PC-9 (cell line): Measurements from ENCODE around the gene PAQR3. TPM values are rescaled to one million over a fixed set of nuclear protein-coding genes. Genes with fewer than 3 reads are reported as not detected.

Source experiments
- BruUV-seq: library from RNA; stranded (reverse); fragments of 400-500 nt; replicated peaks from 2 replicates; lab custom pipeline; 2021; lab: Mats Ljungman, UMichigan
- CTCF ChIA-PET: fragments of 300-600 bp; sonication (Branson Sonifier 250); formaldehyde crosslinking; loops from one replicate; lab custom pipeline; 2022; ENCODE audit warnings: antibody characterized with exemption; lab: Charles Lee
- POLR2A ChIA-PET: fragments of 300-600 bp; sonication (Branson Sonifier 250); formaldehyde crosslinking; loops from one replicate; lab custom pipeline; 2022; ENCODE audit warnings: antibody characterized with exemption; ENCODE audit not compliant: unreplicated experiment; lab: Charles Lee
- DNase-seq, 2 experiments: peaks; one replicate each; pipeline versions ENCODE4 v3.0.0 to v3.0.0-alpha.2; 2015 to 2022; ENCODE audit warnings: mixed read lengths in 1 of 2
- H2AFZ ChIP-seq: fragments of 200-600 bp; sonication (generic); 2 replicates; pipeline ENCODE4 v1.8.1; 2017; ENCODE audit warnings: antibody characterized with exemption
- H3F3A ChIP-seq: fragments of 200-600 bp; sonication (generic); 2 replicates; pipeline ENCODE4 v1.8.1; 2017; ENCODE audit warnings: antibody characterized with exemption, mild to moderate bottlenecking, low read depth; ENCODE audit not compliant: insufficient read depth
- H3K27ac ChIP-seq: fragments of 200-600 bp; sonication (generic); 2 replicates; pipeline ENCODE4 v1.6.1; 2016; ENCODE audit warnings: mixed run types
- H3K27me3 ChIP-seq: fragments of 200-600 bp; sonication (generic); 2 replicates; pipeline ENCODE4 v1.6.1; 2016; ENCODE audit warnings: low read depth, mixed run types; ENCODE audit not compliant: insufficient read depth
- H3K36me3 ChIP-seq: fragments of 200-600 bp; sonication (generic); 2 replicates; pipeline ENCODE4 v1.6.1; 2016; ENCODE audit warnings: low read depth, mixed run types
- H3K4me1 ChIP-seq: fragments of 200-600 bp; sonication (generic); replicated peaks from 2 replicates; pipeline ENCODE4 v1.6.1; 2016; ENCODE audit warnings: mixed run types; ENCODE audit not compliant: insufficient read depth
- H3K4me2 ChIP-seq: fragments of 200-600 bp; sonication (generic); 2 replicates; pipeline ENCODE4 v1.6.1; 2017; ENCODE audit warnings: mixed run types
- H3K4me3 ChIP-seq: fragments of 200-600 bp; sonication (generic); 2 replicates; pipeline ENCODE4 v1.6.1; 2016; ENCODE audit warnings: mixed run types
- H3K79me2 ChIP-seq: fragments of 200-600 bp; sonication (generic); 2 replicates; pipeline ENCODE4 v1.6.1; 2017; ENCODE audit warnings: low read depth, mixed run types
- H3K9me2 ChIP-seq: fragments of 200-600 bp; sonication (generic); 2 replicates; pipeline ENCODE4 v1.8.1; 2017; ENCODE audit warnings: mild to moderate bottlenecking; ENCODE audit not compliant: insufficient read depth
- H3K9me3 ChIP-seq: fragments of 200-600 bp; sonication (generic); 2 replicates; pipeline ENCODE4 v1.8.1; 2016; ENCODE audit warnings: low read depth; ENCODE audit not compliant: insufficient read depth
- H4K20me1 ChIP-seq: fragments of 200-600 bp; sonication (generic); 2 replicates; pipeline ENCODE4 v1.8.1; 2017; ENCODE audit not compliant: insufficient read depth
- CTCF ChIP-seq: fragments of 200-600 bp; sonication (generic); conservative IDR thresholded peaks from 2 replicates; pipeline ENCODE4 v1.6.1; 2017; ENCODE audit warnings: mixed run types, antibody characterized with exemption, mild to moderate bottlenecking, moderate library complexity
- EZH2 ChIP-seq: fragments of 200-600 bp; sonication (generic); IDR thresholded peaks from 2 replicates; pipeline ENCODE4 v1.8.0; 2017; ENCODE audit warnings: antibody characterized with exemption, low read depth
- intact Hi-C: fragments of 100-400 bp; cut with micrococcal nuclease; formaldehyde crosslinking; loops from one replicate; pipeline ENCODE4 v1.10.0; 2022; ENCODE audit not compliant: unreplicated experiment
- total RNA-seq: library from RNA; stranded (reverse); gene quantifications from 2 replicates; pipeline ENCODE4 v1.2.3, GENCODE V29; 2021

PAQR3 gene
- total RNA-seq, 1 experiment from 2014 or later = 11.0 TPM

GRCh38 chr4:78953769-78954666, 14.8 kb upstream of the PAQR3 start:
- peak; percentile 51 for TF ChIP-seq CTCF
- TF ChIP-seq EZH2 = no peak
- Histone ChIP-seq H3K9me3 (no peaks in the 10 kb centered on the region), H3K4me3 (no peak overlapping the region), H3K36me3 (no peaks in the 10 kb centered on the region), H3K9me2 (no peaks in the 10 kb centered on the region), H3K4me2 (no peak overlapping the region), H3K27me3 (no peaks in the 10 kb centered on the region), H2AFZ (no peak overlapping the region), H3K27ac (no peak overlapping the region), H3K4me1 (no peaks in the 10 kb centered on the region), H4K20me1 (no peaks in the 10 kb centered on the region), H3F3A (no peaks in the 10 kb centered on the region), H3K79me2 (no peaks in the 10 kb centered on the region)
- DNase-seq = peak in 1 of 2 experiments; percentile 2
- POLR2A ChIA-PET = no interaction called here
- BruUV-seq = no TSS peak
- intact Hi-C loops = loop anchor here (5.0 kb wide), 3 partner anchors 623 to 1383 kb away; partner anchors contain the start of gene CFAP299
- CTCF ChIA-PET = no interaction called here

GRCh38 chr4:78953231-78953630, 14.0 kb upstream of the PAQR3 start:
- Histone ChIP-seq H3K9me3 (no peaks in the 10 kb centered on the region), H3K79me2 (no peaks in the 10 kb centered on the region), H3K36me3 (no peaks in the 10 kb centered on the region), H3K4me2 (no peak overlapping the region), H3K27ac (no peak overlapping the region), H3K9me2 (no peaks in the 10 kb centered on the region), H3K4me1 (no peaks in the 10 kb centered on the region), H3F3A (no peaks in the 10 kb centered on the region), H4K20me1 (no peaks in the 10 kb centered on the region), H3K4me3 (no peak overlapping the region), H3K27me3 (no peaks in the 10 kb centered on the region), H2AFZ (no peak overlapping the region)
- no TSS peak for BruUV-seq
- TF ChIP-seq EZH2 (no peak), CTCF (no peak)
- DNase-seq = no peak
- ChIA-PET CTCF (no interaction called here), POLR2A (no interaction called here)
- intact Hi-C loops = loop anchor here (5.0 kb wide), 3 partner anchors 624 to 1384 kb away; partner anchors contain the start of gene CFAP299

GRCh38 chr4:78951862-78952472, 12.7 kb upstream of the PAQR3 start:
- Histone ChIP-seq H3K36me3 (no peaks in the 10 kb centered on the region), H3K27me3 (no peaks in the 10 kb centered on the region), H3K27ac (no peak overlapping the region), H3F3A (no peaks in the 10 kb centered on the region), H3K4me3 (no peak overlapping the region), H3K9me3 (no peaks in the 10 kb centered on the region), H3K9me2 (no peaks in the 10 kb centered on the region), H3K4me2 (no peak overlapping the region), H3K79me2 (no peaks in the 10 kb centered on the region), H4K20me1 (no peaks in the 10 kb centered on the region), H2AFZ (no peak overlapping the region), H3K4me1 (no peaks in the 10 kb centered on the region)
- ChIA-PET CTCF (no interaction called here), POLR2A (interaction anchor here (0.5 kb wide), 1 partner anchor 13 kb away, joined by 3 read pairs; no protein-coding TSS in a partner anchor)
- BruUV-seq = no TSS peak
- no peak for TF ChIP-seq EZH2
- TF ChIP-seq CTCF = peak; percentile 77
- no peak for DNase-seq
- intact Hi-C loops = loop anchor here (5.0 kb wide), 3 partner anchors 625 to 1385 kb away; partner anchors contain the start of gene CFAP299
